ENCODE measurements around the gene PLXNA4. TPM values are rescaled to one million over a fixed set of nuclear protein-coding genes. Genes with fewer than 3 reads are reported as not detected.

The PLXNA4 gene
- total RNA-seq, 1 donor from 2014 or later: 67.7 TPM

DNA sequence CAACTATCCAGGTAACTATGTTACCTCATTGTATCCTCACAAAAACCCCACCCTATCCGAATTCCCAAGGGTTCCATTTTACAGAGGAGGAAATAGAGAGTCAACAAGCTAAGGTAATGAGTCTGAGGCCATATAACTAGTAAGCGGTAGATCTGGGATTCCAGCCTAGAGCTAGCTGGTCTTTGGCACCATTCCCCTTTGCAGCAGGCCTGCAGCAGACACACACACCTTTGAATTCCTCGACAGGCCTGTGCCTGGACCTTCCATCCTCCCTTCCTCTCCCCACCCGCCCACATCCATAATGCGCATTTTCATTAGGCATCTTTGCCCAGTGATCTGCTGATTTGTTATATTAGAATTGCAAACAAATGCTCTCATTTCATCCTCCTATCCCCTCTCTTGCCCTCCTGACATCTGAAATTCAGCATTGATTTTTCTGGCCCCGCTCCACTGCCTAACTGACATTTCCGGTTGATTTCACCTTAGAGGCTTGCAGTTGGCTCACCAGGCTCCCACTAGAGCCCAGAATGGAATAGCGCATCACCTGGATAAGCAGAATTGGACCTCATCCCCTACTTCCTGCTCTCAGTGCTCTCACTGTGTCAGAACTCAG is 129.5 kb downstream of the PLXNA4 start:
- DNase-seq (ENCODE audit: low spot score in 2 of 2) (no peak), FAIRE-seq (no peak)

DNA sequence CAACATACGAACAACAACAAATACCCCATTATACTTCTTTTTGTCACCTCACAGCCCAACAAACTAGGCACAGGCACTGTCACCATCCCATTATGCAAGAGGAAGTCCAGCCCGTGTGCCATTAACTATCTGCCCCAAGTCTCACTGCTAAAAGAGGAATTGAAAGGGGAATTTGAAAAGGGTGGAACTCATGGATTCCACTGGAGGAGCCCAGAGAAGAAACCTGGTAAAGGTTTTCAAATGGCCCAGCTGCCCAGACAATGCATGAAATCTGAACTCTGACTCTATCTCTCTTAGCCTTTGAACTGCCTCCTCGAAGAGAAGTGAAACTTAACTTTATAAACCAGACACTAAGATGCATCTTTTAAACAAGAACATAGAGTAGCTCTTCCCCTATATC is 130.0 kb downstream of the PLXNA4 start:
- DNase-seq (ENCODE audit: low spot score in 2 of 2) (no peak), FAIRE-seq (no peak)

DNA sequence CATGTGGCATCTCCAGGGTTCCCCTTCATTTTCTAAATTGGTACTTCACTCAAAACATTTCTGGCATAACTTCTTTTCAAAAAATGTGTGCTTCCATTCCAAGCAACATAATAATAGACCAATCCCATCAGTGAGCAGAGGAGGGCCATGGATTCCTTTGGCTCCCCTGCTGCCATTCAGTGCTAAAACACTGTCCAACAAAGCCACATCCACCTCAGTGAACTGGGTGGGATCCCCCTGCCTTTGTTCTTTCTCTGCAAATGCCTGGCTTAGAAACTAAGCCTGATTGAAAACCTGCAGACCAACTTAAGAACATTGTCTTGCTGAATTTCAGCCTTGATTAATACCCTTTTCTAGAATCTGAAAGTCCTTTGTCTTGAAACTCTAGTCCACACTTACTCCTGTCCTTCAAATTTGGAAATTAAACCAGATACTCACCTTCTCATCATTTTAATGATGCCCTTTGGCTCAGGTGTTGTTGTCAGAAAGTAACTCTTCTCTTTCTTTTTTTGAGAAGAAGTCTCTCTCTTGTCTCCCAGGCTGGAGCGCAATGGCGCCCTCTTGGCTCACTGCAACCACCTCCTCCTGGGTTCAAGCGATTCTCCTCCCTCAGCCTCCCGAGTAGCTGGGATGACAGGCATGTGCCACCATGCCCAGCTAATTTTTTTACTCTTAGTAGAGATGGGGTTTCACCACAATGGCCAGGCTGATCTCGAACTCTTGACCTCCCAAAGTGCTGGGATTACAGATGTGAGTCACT is 132.3 kb downstream of the PLXNA4 start:
- no peak for DNase-seq (ENCODE audit: low spot score in 2 of 2)

DNA sequence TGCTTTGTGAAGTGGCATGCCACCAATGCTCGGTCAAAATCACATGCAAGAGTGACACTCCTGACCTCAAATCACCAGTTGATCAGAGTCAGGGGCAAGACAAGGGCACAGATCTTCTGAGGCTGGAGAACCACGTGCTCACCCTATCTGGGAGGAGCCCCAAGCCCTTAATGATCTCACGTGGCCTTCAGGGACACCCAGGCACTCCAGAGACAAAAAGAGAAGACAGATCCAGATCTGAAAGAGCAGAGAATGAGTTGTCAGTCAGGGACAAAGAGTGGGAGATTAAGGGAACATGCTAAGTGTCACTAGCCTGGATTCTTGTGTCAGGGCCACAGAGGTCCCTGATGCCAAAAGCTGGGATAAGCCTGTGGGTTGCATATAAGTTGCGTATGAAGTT is 134.3 kb downstream of the PLXNA4 start:
- FAIRE-seq (no peak), DNase-seq (ENCODE audit: low spot score in 2 of 2) (no peak)

More for the DNA sequence above, 132.3 kb downstream of the PLXNA4 start:
- FAIRE-seq: no peak

DNA sequence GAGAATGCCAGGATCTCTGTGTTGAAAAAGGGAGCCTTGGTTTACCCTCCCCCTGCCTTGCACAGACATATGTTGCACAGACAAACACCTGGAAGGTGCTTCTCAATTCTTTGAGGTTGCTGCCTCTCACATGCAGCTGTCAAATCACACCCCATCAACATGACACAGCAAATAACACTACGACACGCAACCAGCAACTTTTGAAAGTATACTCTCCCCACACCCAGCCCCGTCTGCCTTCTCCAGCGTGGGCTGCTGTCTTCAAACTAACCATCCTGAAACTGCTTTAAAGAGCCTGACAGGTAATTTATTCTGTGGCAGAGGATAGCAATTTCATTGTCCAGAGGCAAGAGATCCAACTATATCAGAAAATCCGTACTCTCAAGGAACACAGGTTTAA is 136.1 kb downstream of the PLXNA4 start:
- FAIRE-seq: no peak
- no peak for DNase-seq (ENCODE audit: low spot score in 2 of 2)

DNA sequence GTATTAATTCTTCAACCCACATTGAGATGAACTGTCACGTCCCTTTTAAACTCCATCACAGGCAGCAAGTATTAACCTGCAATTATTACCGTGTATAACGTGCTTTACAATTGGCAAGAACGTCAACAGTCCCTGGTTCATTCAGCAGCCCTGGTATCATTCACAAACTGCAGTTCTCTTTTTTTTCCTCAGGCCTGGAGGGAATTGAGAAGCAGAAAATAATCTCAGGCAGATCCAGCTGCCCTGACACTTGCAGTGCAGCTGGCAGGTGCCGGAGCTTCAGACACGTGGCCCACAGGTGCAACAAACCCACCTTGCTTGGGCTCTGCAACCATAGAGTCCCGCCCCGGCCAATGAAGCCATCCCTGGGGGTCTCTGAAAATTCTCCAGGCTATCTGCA is 137.3 kb downstream of the PLXNA4 start:
- no peak for FAIRE-seq
- DNase-seq (ENCODE audit: low spot score in 2 of 2): no peak

DNA sequence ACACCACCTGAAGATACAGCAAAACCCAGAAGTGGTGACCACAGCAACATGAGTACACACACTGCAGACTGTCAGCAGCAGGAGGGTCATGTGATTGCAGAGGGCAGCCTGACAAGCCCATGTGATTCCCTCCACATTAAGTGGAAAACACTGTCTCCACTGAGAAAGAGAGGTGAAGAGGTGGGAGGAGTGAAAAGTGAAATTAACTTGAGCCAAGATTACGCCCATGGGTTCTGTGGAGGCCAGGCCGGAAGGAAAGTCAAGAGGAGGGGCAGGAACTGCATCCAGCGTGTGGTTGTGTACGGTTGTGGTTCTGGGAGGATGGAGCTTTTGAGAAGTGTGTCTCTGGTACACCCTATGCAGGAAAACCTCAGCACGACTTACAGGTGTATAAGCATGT is 138.5 kb downstream of the PLXNA4 start:
- FAIRE-seq (no peak), DNase-seq (ENCODE audit: low spot score in 2 of 2) (no peak)

DNA sequence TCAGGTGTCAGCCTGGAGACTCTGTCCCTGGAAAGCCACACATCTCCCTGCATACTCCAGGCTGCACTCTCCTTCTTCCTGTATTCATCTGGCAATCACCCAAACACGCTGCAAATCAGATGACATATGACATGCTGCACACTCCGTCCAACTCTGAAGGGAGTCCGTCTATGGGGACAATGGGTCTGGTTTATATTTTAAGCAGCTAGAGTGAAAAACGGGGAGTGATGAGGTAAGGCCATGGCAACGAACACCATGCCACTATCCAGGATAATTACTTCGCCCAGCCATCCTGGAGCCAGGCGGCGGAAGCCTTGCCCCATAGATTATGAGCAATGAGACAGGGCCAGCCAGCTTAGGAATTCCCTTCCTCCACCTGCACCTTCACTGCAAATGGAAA is 140.1 kb downstream of the PLXNA4 start:
- DNase-seq (ENCODE audit: low spot score in 2 of 2) (no peak), FAIRE-seq (no peak)

DNA sequence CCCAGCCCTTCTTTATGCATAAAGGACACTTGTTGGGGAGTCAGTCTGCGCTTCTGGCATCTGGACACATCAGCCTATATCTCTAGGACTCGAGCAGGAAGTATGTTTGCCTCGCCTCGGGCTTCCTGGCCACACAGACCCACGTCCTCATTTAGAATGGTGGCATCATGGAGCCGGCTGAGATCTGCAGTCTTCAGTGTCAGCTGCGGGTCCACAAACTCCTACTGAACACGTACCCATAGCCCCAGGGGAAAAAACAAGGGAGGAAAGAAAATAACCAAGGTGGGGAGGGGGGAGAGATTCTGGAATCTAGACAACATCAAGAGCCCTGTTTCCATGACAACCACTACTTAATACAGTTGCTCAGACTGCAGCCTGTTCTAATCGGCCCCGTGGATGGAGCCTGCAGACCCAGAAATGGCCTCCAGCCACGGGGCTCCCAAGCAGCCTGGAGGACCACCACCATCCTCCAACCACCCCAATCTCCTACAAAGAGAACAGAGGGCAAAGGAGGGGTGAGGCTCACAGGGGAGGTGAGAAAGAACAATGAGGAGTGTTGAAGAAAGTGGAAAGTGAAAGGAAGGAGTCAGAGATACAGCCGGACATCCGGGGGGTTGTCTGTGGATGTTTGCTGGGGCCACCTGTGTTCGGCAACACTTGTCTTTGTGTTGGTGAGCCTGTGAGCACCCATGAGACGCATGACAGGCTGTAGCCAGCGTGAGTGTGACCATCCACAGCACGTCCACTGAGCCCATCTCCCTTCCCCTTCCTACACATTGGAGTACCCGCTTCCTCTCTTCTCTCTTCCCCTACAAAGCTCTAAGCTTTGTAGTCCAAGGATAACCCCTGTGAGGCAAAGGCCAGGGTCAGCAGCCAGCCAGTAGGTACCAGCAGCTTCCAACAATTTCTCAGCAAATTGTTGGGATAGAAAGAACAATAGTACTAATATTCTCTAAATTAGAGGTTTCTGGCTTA is 141.0 kb downstream of the PLXNA4 start:
- no peak for FAIRE-seq
- DNase-seq (ENCODE audit: low spot score in 2 of 2): no peak

DNA sequence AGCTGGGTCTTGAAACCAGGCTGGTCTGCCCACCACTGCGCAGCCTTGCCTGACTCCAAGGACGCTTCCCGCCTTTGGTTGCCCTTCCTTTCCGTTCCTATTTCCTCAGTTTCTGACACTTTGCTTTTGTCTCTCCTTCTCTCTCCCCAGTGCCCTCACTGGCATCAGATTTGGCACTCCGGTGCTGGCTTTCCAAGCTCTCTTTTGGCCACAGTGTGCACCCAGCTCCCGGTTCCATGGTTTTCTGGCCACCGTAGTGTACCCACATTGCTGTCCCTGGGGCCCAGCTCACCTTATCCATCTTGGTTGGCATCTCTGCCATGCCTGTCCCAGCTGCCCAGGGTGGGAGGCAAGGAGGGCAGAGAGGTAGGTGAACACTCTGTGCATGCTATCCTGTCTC is 142.2 kb downstream of the PLXNA4 start:
- no peak for DNase-seq (ENCODE audit: low spot score in 2 of 2)
- no peak for FAIRE-seq

DNA sequence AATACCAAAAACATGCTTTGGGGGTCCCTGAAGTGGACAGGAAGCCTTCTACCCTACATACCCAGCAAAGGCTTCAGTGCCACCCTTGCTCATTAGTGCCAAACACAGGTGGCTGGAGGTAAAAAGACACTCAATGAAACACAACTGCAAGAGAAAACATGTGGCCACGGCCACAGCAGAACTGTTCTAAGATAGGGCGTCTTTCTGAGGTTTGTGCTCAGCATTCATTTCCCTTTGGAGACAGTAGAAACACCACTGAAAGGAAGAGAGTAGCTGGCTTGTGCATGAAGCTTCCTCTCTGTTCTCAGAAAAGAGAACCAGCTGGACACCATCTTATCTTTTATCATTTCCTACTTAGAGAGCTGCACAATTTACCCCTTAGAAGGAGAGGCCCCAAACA is 143.0 kb downstream of the PLXNA4 start:
- no peak for DNase-seq (ENCODE audit: low spot score in 2 of 2)
- no peak for FAIRE-seq

DNA sequence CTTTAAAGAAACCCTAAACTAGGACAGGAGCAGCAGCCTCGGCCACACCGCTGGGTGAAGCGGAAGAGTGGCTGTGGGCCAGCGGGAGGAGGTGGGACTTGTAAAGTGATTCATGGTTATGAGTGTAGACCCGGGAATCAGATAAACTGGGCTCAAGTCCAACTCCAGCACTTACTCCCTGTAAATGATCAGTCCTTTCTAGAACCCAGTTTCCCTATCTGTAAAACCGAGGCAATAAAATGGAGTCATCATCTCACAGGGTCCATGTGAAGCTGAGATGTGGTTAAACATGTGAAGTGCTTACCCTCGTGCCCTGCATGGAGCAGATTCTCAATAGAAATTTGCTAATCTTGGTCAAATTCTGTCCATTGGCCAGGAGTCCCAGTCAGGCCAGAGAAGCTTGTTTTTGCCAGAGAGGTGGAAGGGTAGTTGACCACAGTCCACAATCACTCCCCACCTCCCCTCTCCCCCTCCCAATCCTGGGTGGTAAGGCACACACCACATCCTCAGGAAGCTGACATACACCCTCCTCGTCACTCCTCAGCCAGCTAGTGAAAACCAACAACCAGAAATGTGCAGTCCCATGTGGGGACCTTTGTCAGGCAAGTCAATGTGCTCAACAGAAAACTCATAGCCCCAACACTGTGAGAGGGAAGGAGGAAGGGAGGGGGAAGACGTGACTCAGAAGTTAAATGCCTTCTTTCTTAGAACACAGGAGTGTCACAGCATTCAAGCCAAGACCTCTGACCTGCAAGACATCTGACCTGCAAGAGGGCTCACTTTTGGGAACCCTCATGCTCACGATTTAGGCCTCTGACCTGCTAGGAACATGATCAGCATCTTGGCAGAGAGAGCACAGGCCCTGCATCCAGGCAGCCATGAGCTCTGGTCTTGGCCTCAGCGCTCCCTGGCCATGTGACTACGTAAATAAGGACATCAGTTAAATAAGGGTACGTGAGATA is 145.1 kb downstream of the PLXNA4 start:
- no peak for DNase-seq (ENCODE audit: low spot score in 2 of 2)
- FAIRE-seq: no peak

DNA sequence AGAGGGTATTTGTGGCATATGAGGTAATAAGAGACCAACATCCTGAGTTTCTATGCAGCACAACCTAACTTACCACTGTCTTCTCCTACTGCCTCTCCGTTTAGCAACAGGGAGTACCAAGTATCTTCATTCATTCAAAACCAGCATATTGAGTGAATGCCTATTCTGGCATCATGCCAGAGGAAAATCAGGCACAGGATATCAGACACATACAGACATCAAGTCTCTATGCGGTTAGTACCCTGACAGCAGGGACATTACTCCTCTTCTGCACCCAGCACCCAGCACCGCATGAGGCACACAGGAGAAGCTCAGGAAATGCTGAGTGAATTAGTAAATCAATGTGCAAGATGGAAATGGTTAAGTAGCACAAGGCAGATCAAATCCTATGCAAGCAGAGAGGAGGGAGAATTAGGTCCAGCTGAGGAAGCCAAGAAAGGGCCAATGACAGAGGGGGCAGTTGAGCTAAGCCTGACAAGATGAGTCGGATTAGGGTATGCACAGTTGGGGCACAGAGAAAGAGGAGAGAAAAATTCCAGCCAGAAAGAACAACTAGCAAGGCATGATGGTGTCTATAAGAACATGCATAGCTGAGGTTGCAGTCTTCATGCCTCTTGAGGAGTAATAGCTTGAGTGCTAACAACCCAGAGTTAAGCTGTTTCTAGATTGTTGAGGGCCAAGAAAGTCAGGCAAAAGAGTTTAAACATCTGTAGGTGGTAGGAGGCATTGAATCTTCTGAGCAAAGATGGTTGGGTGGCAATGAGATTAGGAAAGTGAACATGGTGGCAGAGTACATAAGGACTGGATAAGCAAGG is 146.0 kb downstream of the PLXNA4 start:
- no peak for FAIRE-seq
- DNase-seq (ENCODE audit: low spot score in 2 of 2): no peak

DNA sequence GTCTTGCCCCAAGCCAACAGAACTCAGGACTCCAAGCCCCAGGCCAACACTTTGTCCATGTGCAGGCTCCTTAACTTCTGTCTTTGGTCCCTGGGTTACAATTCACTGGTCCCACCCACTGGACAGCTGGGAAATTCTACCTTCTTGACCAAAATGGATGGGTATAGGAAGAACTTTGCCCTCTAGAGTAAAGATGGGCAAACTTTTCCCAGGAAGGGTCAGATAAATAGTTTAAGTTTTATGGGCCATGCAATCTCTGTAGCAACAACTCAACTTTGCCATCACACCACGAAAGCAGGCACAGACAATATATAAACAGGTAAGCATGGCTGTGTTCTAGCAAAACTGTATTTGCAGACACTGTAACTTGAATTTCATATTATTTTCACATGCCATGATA is 147.1 kb downstream of the PLXNA4 start:
- DNase-seq (ENCODE audit: low spot score in 2 of 2): no peak
- no peak for FAIRE-seq

DNA sequence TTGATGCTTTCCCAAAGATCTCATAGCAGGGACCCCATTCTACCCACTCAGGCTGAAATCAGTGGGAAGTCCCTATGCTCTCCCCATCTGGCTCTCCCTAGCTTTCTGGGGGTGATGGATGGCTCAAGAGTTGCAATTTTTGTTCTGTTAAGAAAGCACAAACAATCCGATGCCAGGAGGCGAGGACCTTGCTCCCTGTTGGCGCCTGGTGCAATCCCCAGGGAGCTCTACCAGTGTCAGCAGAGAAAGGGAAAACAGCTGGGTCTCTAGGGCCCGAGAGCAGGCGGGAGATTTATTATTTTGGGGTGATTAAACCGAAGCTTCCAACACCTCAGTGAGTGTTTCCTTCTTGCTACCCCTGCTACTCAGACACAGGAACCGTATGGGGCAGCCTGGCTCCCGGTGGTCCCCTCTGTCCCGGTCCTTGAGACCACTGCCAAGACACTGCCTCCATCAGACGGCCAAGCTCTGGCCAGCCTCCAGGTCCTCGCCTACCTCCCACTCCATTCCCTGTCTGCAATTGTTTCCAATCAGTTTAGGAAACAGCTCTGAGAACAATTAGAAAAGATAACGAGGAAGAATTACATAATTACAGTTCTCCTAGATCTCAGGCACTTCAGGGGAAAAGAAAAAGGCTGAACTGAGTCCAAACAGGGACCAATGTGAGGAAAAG is 147.9 kb downstream of the PLXNA4 start:
- FAIRE-seq: no peak
- no peak for DNase-seq (ENCODE audit: low spot score in 2 of 2)

DNA sequence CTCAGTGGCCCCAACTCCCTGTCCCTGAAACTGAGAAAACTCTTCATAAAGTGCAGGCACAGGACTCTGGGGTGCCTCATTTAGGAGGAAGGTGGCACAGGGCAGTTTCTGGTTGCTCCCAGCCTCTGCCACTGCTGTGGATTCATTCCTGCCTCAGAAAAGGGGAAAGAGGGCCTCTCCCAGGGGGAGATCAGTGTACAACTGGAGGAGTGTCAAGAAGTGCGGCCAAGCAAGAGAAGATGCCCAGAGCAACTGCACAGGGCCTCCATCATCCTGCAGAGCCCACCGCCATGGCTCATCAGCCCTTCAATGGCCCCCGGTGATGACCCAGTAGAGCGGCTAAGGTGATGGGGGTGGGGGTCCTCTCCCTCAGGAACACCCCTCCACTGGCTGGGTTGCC is 150.3 kb downstream of the PLXNA4 start:
- DNase-seq (ENCODE audit: low spot score in 2 of 2) (no peak), FAIRE-seq (no peak)

DNA sequence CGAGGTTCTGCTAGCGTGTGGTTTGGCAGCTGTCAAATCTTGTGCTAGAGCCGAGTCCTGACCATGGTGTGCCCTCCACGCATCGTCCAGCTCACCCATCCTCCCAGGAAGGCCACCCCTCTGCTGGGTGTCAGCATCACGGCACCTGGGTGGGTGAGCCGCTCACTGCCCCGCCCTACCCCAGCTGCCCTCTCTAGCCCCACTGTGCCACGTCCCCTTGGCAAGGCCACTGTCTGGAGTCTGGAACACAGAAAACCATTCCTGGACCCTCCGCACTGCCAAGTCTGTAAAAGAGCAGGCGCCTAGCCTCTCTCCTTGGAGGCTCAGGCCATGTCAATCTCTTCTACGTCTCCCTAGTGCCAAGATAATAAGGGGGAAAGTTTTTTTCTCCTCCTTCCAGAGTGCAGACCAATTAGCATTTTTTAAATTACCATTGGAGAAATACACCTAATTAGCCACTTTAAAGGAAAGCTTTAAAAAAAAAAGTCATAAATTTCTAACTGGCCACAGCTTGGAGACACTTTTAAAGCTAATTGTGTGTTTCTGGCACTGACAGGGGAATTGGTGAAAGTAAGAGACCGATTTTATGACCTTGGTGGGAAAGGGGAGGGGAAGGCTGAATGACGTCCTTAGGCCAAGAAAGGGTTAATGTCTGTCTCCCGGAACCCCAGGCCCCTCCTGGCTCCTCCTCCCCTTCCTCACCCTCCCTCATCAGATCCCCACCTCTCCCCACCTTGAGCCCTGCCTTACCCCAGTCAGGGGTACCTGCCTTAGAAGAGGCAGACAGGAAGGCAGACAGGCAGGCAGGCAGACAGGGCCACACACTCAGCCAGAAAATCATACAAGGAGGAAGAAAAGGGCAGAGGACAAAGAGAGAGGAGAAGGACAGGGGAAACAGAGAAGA is 151.2 kb downstream of the PLXNA4 start:
- FAIRE-seq: no peak
- DNase-seq (ENCODE audit: low spot score in 2 of 2): no peak

DNA sequence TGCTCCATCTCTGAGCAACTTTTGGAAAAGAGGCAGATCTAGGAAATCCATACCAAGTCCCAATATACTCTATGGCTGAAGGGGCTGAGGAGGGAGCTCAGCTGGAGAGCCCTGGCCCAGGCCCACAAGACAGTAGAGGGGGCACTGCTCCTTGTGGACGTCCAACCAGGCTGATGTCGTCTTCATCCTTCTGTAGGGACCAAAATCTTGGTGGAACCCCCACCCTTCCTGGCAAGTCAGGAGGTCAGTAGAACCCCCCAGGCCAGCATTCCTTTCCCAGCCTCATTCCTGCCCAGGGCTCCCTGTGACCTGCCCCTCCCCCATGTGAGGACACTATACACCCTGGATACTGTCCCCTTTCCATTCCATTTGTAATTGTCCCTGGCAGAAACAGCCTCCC is 152.0 kb downstream of the PLXNA4 start:
- FAIRE-seq (no peak), DNase-seq (ENCODE audit: low spot score in 2 of 2) (no peak)

All from frontal cortex (tissue), 4 donors.